ENCODE data around the gene MYB. TPM values are rescaled to one million over a fixed set of nuclear protein-coding genes. Genes with fewer than 3 reads are reported as not detected.
A peak's percentile ranks its signal among the peaks of the same experiment; 100 is the strongest.

MYB gene
- total RNA-seq, 1 donor from 2014 or later, result 0.08 TPM

- Histone ChIP-seq H3K36me3 (no peaks in the 10 kb centered on the region), H3K4me1 (peaks cover 35% of the 10 kb centered on the region), H3K27me3 (ENCODE audit: low read depth) (peaks cover 74% of the 10 kb centered on the region), H3K4me3 (peak overlapping the region; percentile 72), H3K9me3 (replicated peaks) (no peaks in the 10 kb centered on the region), H3K27ac (replicated peaks) (no peak overlapping the region)
- intact Hi-C loops (cut with micrococcal nuclease), result no loop called here
- peak; percentile 42 for TF ChIP-seq CTCF (IDR thresholded peaks at IDR 0.05; ENCODE audit: borderline replicate concordance)
- no peak for DNase-seq
Observed at GRCh38 chr6:135183532-135184440, 2.7 kb downstream of the MYB start.

- Histone ChIP-seq H3K9me3 (replicated peaks) (no peaks in the 10 kb centered on the region), H3K4me1 (peaks cover 36% of the 10 kb centered on the region), H3K4me3 (no peak overlapping the region), H3K27ac (replicated peaks) (no peak overlapping the region), H3K27me3 (ENCODE audit: low read depth) (peaks cover 85% of the 10 kb centered on the region), H3K36me3 (no peaks in the 10 kb centered on the region)
- intact Hi-C loops (cut with micrococcal nuclease), result no loop called here
- DNase-seq, result no peak
- no peak for TF ChIP-seq CTCF (IDR thresholded peaks at IDR 0.05; ENCODE audit: borderline replicate concordance)
Observed at GRCh38 chr6:135185483-135185882, 4.4 kb downstream of the MYB start.

- no peak overlapping the region for H3K4me3 ChIP-seq
- H3K9me3 ChIP-seq (replicated peaks), result no peaks in the 10 kb centered on the region
- peaks cover 34% of the 10 kb centered on the region for H3K4me1 ChIP-seq
- intact Hi-C loops (cut with micrococcal nuclease), result no loop called here
- DNase-seq, result no peak
- H3K27me3 ChIP-seq (ENCODE audit: low read depth), result peaks cover 85% of the 10 kb centered on the region
- no peak for TF ChIP-seq CTCF (IDR thresholded peaks at IDR 0.05; ENCODE audit: borderline replicate concordance)
- no peaks in the 10 kb centered on the region for H3K36me3 ChIP-seq
- no peak overlapping the region for H3K27ac ChIP-seq (replicated peaks)
Observed at GRCh38 chr6:135186255-135186654, 5.1 kb downstream of the MYB start.

GRCh38 chr6:135187372-135187771, 6.3 kb downstream of the MYB start:
- intact Hi-C loops (cut with micrococcal nuclease), result no loop called here
- no peak for DNase-seq
- TF ChIP-seq CTCF (IDR thresholded peaks at IDR 0.05; ENCODE audit: borderline replicate concordance), result no peak
- Histone ChIP-seq H3K9me3 (replicated peaks) (no peaks in the 10 kb centered on the region), H3K4me3 (no peak overlapping the region), H3K36me3 (no peaks in the 10 kb centered on the region), H3K27me3 (ENCODE audit: low read depth) (peaks cover 75% of the 10 kb centered on the region), H3K4me1 (peaks cover 24% of the 10 kb centered on the region), H3K27ac (replicated peaks) (no peak overlapping the region)

- peaks cover 61% of the 10 kb centered on the region for H3K27me3 ChIP-seq (ENCODE audit: low read depth)
- no peak for DNase-seq
- H3K27ac ChIP-seq (replicated peaks), result no peak overlapping the region
- H3K9me3 ChIP-seq (replicated peaks), result no peaks in the 10 kb centered on the region
- peaks cover 10% of the 10 kb centered on the region for H3K4me1 ChIP-seq
- intact Hi-C loops (cut with micrococcal nuclease), result no loop called here
- H3K36me3 ChIP-seq, result no peaks in the 10 kb centered on the region
- H3K4me3 ChIP-seq, result no peak overlapping the region
- TF ChIP-seq CTCF (IDR thresholded peaks at IDR 0.05; ENCODE audit: borderline replicate concordance), result no peak
Observed at GRCh38 chr6:135188718-135189117, 7.6 kb downstream of the MYB start.

All from left ventricle myocardium inferior (tissue), 1 donor.